Transverse colon (tissue), 3 donors: Measurements from ENCODE around the gene CHMP4B.

ENCODE experiments used
- EP300 ChIP-seq: sonication (generic); formaldehyde crosslinking; IDR thresholded peaks from one replicate; pipeline ENCODE4 v1.6.1; 2017; ENCODE audit warnings: antibody characterized with exemption, low read depth
- TF ChIP-seq, protein P1 (sequence below), 5 experiments: fragments of 200-600 bp in 3 of 5; fragments of 450-650 bp in 2 of 5; sonication (generic) in 3 of 5; IDR thresholded peaks; 1 replicate in 2 of 5; 2 replicates in 3 of 5; pipeline ENCODE4 v1.5.1; 2016 to 2017; ENCODE audit warnings: antibody characterized with exemption in 5 of 5, inconsistent platforms in 3 of 5, mild to moderate bottlenecking in 2 of 5, moderate library complexity in 1 of 5

DNA sequence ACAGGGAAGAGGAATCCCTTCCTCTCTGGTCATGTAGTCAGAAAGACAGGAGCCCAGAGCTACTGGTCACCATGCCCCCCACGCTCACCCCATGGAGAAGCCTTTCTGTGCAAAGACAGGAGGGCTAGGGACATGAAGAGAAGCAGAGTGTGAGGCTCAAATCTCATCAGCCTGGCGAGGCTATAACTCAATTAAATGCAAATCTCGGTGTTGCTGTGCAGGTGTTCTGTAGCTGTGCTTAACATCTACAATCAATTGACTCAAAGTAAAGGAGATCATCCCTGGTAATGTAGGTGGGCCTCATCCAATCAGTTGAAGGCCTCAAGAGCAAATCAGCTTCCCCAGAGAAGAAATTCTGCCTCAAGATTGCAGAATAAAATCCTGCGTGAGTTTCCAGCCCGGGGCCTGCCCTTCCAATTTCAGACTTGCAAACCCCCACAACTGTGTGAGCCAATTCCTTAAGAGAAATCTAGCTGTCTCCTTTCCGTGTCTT lies 64.4 kb downstream of the CHMP4B start:
- no peak for TF ChIP-seq EP300
- TF ChIP-seq, protein P1, sequence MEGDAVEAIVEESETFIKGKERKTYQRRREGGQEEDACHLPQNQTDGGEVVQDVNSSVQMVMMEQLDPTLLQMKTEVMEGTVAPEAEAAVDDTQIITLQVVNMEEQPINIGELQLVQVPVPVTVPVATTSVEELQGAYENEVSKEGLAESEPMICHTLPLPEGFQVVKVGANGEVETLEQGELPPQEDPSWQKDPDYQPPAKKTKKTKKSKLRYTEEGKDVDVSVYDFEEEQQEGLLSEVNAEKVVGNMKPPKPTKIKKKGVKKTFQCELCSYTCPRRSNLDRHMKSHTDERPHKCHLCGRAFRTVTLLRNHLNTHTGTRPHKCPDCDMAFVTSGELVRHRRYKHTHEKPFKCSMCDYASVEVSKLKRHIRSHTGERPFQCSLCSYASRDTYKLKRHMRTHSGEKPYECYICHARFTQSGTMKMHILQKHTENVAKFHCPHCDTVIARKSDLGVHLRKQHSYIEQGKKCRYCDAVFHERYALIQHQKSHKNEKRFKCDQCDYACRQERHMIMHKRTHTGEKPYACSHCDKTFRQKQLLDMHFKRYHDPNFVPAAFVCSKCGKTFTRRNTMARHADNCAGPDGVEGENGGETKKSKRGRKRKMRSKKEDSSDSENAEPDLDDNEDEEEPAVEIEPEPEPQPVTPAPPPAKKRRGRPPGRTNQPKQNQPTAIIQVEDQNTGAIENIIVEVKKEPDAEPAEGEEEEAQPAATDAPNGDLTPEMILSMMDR (IDR thresholded peaks at IDR 0.05): no peak
